ENCODE data around the gene GSPT1. TPM values are rescaled to one million over a fixed set of nuclear protein-coding genes. Genes with fewer than 3 reads are reported as not detected.

The GSPT1 gene
- polyA plus RNA-seq, 1 of the 3 experiments (the other 2 are of a cell fraction): 41.5 TPM

- Histone ChIP-seq H3K36me3 (replicated peaks in 1 of 2; ENCODE audit: control insufficient read depth in 1 of 2, insufficient read depth in 2 of 2, low read length in 1 of 2) (peaks cover 45 to 62% of the 10 kb centered on the region in 2 experiments), H3K27ac (ENCODE audit: low read depth in 2 of 2, low read length in 1 of 2) (no peak overlapping the region), H3K9me2 (no peaks in the 10 kb centered on the region), H3K79me2 (ENCODE audit: insufficient read depth) (peaks cover 94% of the 10 kb centered on the region), H3K9ac (no peak overlapping the region), H3K4me3 (ENCODE audit: low read depth in 2 of 2, low read length in 1 of 2) (no peak overlapping the region), H4K20me1 (ENCODE audit: insufficient read depth) (0 out of 2 replicates have a peak, but pooled peaks cover 12% of the 10 kb centered on the region), H3K4me2 (no peak overlapping the region; the same call in 1 of the 2 replicates), H3F3A (replicated peaks; ENCODE audit: insufficient read depth) (peaks cover 7% of the 10 kb centered on the region), H3K4me1 (ENCODE audit: control insufficient read depth in 1 of 2, insufficient read depth in 2 of 2, low read depth in 1 of 2, low read length in 1 of 2) (no peaks in the 10 kb centered on the region; a peak in 2 of 4 replicates), H3K9me3 (no peaks in the 10 kb centered on the region), H2AFZ (ENCODE audit: low read depth) (no peak overlapping the region), H3K27me3 (ENCODE audit: insufficient read depth) (no peaks in the 10 kb centered on the region)
- POLR2A ChIA-PET: no interaction called here
- CTCF ChIA-PET: interaction anchor here (0.6 to 1.4 kb wide), 3 partner anchors 52 to 385 kb away, joined by 3 to 6 read pairs (median 4); partner anchors contain the start of gene ZC3H7A
- TF ChIP-seq SIN3A (IDR thresholded peaks at IDR 0.05; ENCODE audit: borderline replicate concordance, low read depth, low read length) (no peak), EP300 (IDR thresholded peaks at IDR 0.05; ENCODE audit: borderline replicate concordance in 1 of 2, low read depth in 1 of 2, low read length in 1 of 2) (no peak), MAX (IDR thresholded peaks at IDR 0.05; ENCODE audit: low read depth) (no peak), NRF1 (IDR thresholded peaks at IDR 0.05; ENCODE audit: low read depth, low read length) (no peak), JUND (IDR thresholded peaks at IDR 0.05) (no peak), ELF1 (IDR thresholded peaks at IDR 0.05) (no peak), RXRA (IDR thresholded peaks at IDR 0.05; ENCODE audit: borderline replicate concordance, low read depth) (no peak), TEAD4 (IDR thresholded peaks at IDR 0.05; ENCODE audit: borderline replicate concordance, insufficient read depth) (no peak), ZBTB33 (IDR thresholded peaks at IDR 0.05; ENCODE audit: borderline replicate concordance, low read depth) (no peak), REST (IDR thresholded peaks at IDR 0.05; ENCODE audit: low read depth, low read length) (no peak), CHD2 (IDR thresholded peaks at IDR 0.05; ENCODE audit: low read length, partially characterized antibody) (no peak)
- no peak for DNase-seq
- 89% methylated on average over 3 of the region's 3 CpGs for WGBS (ENCODE audit: low lambda C conversion rate)
Observed at GRCh38 chr16:11848842-11849241, 66.9 kb downstream of the GSPT1 start.

- Histone ChIP-seq H4K20me1 (ENCODE audit: insufficient read depth) (0 out of 2 replicates have a peak, but pooled peaks cover 12% of the 10 kb centered on the region), H3K27ac (ENCODE audit: low read depth in 2 of 2, low read length in 1 of 2) (no peak overlapping the region), H3F3A (replicated peaks; ENCODE audit: insufficient read depth) (peaks cover 18% of the 10 kb centered on the region), H3K9ac (no peak overlapping the region), H2AFZ (ENCODE audit: low read depth) (no peak overlapping the region), H3K27me3 (ENCODE audit: insufficient read depth) (no peaks in the 10 kb centered on the region), H3K9me3 (no peaks in the 10 kb centered on the region), H3K4me2 (no peak overlapping the region), H3K4me1 (ENCODE audit: control insufficient read depth in 1 of 2, insufficient read depth in 2 of 2, low read depth in 1 of 2, low read length in 1 of 2) (no peaks in the 10 kb centered on the region; a peak in 1 of 4 replicates), H3K9me2 (no peaks in the 10 kb centered on the region), H3K36me3 (replicated peaks in 1 of 2; ENCODE audit: control insufficient read depth in 1 of 2, insufficient read depth in 2 of 2, low read length in 1 of 2) (peaks cover 76 to 86% of the 10 kb centered on the region in 2 experiments), H3K4me3 (ENCODE audit: low read depth in 2 of 2, low read length in 1 of 2) (no peak overlapping the region), H3K79me2 (ENCODE audit: insufficient read depth) (peaks cover 65% of the 10 kb centered on the region)
- ChIA-PET CTCF (interaction anchor here (1.2 kb wide), 1 partner anchor 24 kb away, joined by 3 read pairs; no protein-coding TSS in a partner anchor), POLR2A (no interaction called here)
- TF ChIP-seq SIN3A (IDR thresholded peaks at IDR 0.05; ENCODE audit: borderline replicate concordance, low read depth, low read length): no peak
- TF ChIP-seq MAX (IDR thresholded peaks at IDR 0.05; ENCODE audit: low read depth): no peak
- no peak for TF ChIP-seq MEF2A (IDR thresholded peaks at IDR 0.05; ENCODE audit: borderline replicate concordance, low read depth)
- no peak for TF ChIP-seq NFIC (IDR thresholded peaks at IDR 0.05; ENCODE audit: borderline replicate concordance)
- no peak for TF ChIP-seq GABPA (IDR thresholded peaks at IDR 0.05; ENCODE audit: low read depth)
- TF ChIP-seq TCF12 (IDR thresholded peaks at IDR 0.05): no peak
- no peak for TF ChIP-seq ELF1 (IDR thresholded peaks at IDR 0.05)
- no peak for TF ChIP-seq EZH2phosphoT487 (IDR thresholded peaks at IDR 0.05; ENCODE audit: borderline replicate concordance, low read depth)
- TF ChIP-seq RFX5 (IDR thresholded peaks at IDR 0.05; ENCODE audit: low read length): no peak
- no peak for TF ChIP-seq TAF1 (IDR thresholded peaks at IDR 0.05; ENCODE audit: borderline replicate concordance, low read depth, low read length)
- 97% methylated on average over 3 of the region's 4 CpGs for WGBS (ENCODE audit: low lambda C conversion rate)
- no peak for DNase-seq
Observed at GRCh38 chr16:11844499-11844898, 71.3 kb downstream of the GSPT1 start.
